ENCODE results near the gene FSTL4. TPM values are rescaled to one million over a fixed set of nuclear protein-coding genes. Genes with fewer than 3 reads are reported as not detected.

The FSTL4 gene
- total RNA-seq, 1 donor from 2014 or later = 0.67 TPM

DNA sequence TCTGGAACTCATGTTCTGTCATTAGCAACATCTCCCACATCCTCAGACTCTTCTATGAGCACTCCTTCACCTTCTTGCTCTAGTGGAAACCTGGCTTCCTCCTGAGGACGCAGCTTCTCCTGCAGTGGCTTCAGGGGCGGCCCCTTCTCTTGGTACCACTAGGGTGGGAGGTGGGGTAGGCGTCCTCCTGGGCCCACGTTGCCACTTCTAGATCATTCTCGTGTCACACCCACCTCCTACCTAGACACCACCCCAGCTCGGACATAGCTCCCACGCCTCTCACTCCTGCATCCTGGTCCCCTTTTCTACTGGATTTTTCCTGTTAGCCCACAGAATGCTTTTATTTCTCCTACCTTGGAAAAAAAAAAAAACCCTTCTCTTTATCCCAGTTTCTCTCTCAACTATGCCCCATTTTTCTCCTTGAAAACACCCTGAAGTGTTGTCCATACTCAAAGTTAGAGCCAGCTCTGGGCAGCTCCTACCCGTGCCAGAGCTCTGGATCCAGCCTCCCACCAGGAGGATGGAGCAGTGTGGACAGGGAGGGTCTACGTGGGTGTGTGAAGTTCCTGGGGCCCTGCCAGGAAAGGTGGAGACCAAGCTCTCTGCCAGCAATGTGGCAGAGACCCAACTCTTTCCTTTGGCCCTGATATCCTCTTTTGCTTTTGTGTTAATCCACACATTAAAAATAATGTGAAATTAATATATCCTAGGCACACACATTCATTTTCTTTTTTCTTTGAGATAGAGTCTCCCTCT lies 381.3 kb downstream of the FSTL4 start:
- DNase-seq = no peak
- ATAC-seq = no peak
- TF ChIP-seq, protein P1, sequence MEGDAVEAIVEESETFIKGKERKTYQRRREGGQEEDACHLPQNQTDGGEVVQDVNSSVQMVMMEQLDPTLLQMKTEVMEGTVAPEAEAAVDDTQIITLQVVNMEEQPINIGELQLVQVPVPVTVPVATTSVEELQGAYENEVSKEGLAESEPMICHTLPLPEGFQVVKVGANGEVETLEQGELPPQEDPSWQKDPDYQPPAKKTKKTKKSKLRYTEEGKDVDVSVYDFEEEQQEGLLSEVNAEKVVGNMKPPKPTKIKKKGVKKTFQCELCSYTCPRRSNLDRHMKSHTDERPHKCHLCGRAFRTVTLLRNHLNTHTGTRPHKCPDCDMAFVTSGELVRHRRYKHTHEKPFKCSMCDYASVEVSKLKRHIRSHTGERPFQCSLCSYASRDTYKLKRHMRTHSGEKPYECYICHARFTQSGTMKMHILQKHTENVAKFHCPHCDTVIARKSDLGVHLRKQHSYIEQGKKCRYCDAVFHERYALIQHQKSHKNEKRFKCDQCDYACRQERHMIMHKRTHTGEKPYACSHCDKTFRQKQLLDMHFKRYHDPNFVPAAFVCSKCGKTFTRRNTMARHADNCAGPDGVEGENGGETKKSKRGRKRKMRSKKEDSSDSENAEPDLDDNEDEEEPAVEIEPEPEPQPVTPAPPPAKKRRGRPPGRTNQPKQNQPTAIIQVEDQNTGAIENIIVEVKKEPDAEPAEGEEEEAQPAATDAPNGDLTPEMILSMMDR (IDR thresholded peaks at IDR 0.05) = no peak
- H3K4me1 ChIP-seq = no peaks in the 10 kb centered on the region
- intact Hi-C loops (cut with DNase I) = no loop called here
- H3K27ac ChIP-seq = no peak overlapping the region
- no peak overlapping the region for H3K4me3 ChIP-seq
- no peaks in the 10 kb centered on the region for H3K9me3 ChIP-seq
- no peaks in the 10 kb centered on the region for H3K36me3 ChIP-seq
- no peaks in the 10 kb centered on the region for H3K27me3 ChIP-seq

- ATAC-seq (no peak), DNase-seq (no peak)
- no peak overlapping the region for H3K4me3 ChIP-seq
- no peaks in the 10 kb centered on the region for H3K9me3 ChIP-seq
- no peaks in the 10 kb centered on the region for H3K27me3 ChIP-seq
- H3K4me1 ChIP-seq = no peaks in the 10 kb centered on the region
- H3K27ac ChIP-seq = no peak overlapping the region
- TF ChIP-seq, protein P1 (IDR thresholded peaks at IDR 0.05) = no peak
- intact Hi-C loops (cut with DNase I) = no loop called here
- no peaks in the 10 kb centered on the region for H3K36me3 ChIP-seq
Observed at GRCh38 chr5:133229931-133230664, 382.2 kb downstream of the FSTL4 start.

DNA sequence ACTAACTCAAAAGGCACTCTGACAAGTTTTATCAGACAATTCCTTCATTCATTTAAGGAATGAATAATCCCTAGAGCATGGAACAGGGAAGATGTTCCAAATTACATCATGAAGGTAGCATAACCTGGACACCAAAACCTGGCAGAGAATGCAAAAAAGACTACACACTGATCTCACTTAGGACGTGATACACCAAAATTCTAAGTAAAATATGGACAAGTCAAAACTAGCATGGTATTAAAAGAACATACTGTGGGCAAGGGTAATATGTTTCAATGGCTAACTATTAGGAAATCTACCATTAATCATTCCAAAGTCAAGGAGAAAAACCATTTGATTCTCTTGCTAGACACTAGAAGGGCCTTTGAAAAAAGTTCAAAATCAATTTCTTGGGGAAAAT lies 384.0 kb downstream of the FSTL4 start:
- no peak overlapping the region for H3K27ac ChIP-seq
- no peaks in the 10 kb centered on the region for H3K27me3 ChIP-seq
- TF ChIP-seq, protein P1 (IDR thresholded peaks at IDR 0.05) = no peak
- intact Hi-C loops (cut with DNase I) = no loop called here
- no peak overlapping the region for H3K4me3 ChIP-seq
- H3K36me3 ChIP-seq = no peaks in the 10 kb centered on the region
- H3K4me1 ChIP-seq = no peaks in the 10 kb centered on the region
- ATAC-seq (no peak), DNase-seq (no peak)
- H3K9me3 ChIP-seq = no peaks in the 10 kb centered on the region

- TF ChIP-seq, protein P1 (IDR thresholded peaks at IDR 0.05) = no peak
- H3K27me3 ChIP-seq = no peaks in the 10 kb centered on the region
- no peaks in the 10 kb centered on the region for H3K4me1 ChIP-seq
- no peak overlapping the region for H3K27ac ChIP-seq
- no peak overlapping the region for H3K4me3 ChIP-seq
- no peak for ATAC-seq
- H3K36me3 ChIP-seq = no peaks in the 10 kb centered on the region
- no peaks in the 10 kb centered on the region for H3K9me3 ChIP-seq
- intact Hi-C loops (cut with DNase I) = no loop called here
- DNase-seq = no peak
Observed at GRCh38 chr5:133227897-133228296, 384.4 kb downstream of the FSTL4 start.

GRCh38 chr5:133227082-133227481 lies 385.3 kb downstream of the FSTL4 start:
- no peaks in the 10 kb centered on the region for H3K27me3 ChIP-seq
- no peak for DNase-seq
- H3K36me3 ChIP-seq = no peaks in the 10 kb centered on the region
- no peaks in the 10 kb centered on the region for H3K4me1 ChIP-seq
- no peaks in the 10 kb centered on the region for H3K9me3 ChIP-seq
- H3K4me3 ChIP-seq = no peak overlapping the region
- ATAC-seq = no peak
- TF ChIP-seq, protein P1 (IDR thresholded peaks at IDR 0.05) = no peak
- intact Hi-C loops (cut with DNase I) = no loop called here
- no peak overlapping the region for H3K27ac ChIP-seq
